Glomerular endothelial cell (primary cell): ENCODE data around the gene RELN. TPM values are rescaled to one million over a fixed set of nuclear protein-coding genes. Genes with fewer than 3 reads are reported as not detected.
"Not testable (repeated sequence)": the region's sequence is repeated elsewhere in the genome, so short reads cannot be mapped to it uniquely, and the experiment has no call there.

Experiments used
- DNase-seq: peaks from one replicate; pipeline ENCODE4 v3.0.0-alpha.2; 2011; ENCODE audit warnings: low read depth, low spot score; ENCODE audit errors: extremely low read depth
- total RNA-seq: library from RNA; depleted of rRNA; stranded (reverse); fragments of >200 nt; gene quantifications from 2 replicates; pipeline ENCODE4 v1.2.3, GENCODE V29; 2015

Gene RELN
- total RNA-seq, 1 donor from 2014 or later = 8.1 TPM

GRCh38 chr7:103947026-103947655 lies 42.3 kb downstream of the RELN start:
- DNase-seq = no peak

GRCh38 chr7:103944230-103944900 lies 45.1 kb downstream of the RELN start:
- no peak for DNase-seq

GRCh38 chr7:103941976-103942375 lies 47.5 kb downstream of the RELN start:
- no peak for DNase-seq

GRCh38 chr7:103940382-103941268 lies 48.8 kb downstream of the RELN start:
- DNase-seq = no peak

- DNase-seq = no peak
Measured at GRCh38 chr7:103937680-103938079, 51.8 kb downstream of the RELN start.

GRCh38 chr7:103936558-103936957 lies 52.9 kb downstream of the RELN start:
- no peak for DNase-seq

GRCh38 chr7:103934508-103934907 lies 55.0 kb downstream of the RELN start:
- no peak for DNase-seq

GRCh38 chr7:103932389-103932788 lies 57.1 kb downstream of the RELN start:
- no peak for DNase-seq

GRCh38 chr7:103929901-103930311 lies 59.6 kb downstream of the RELN start:
- DNase-seq = no peak

GRCh38 chr7:103928581-103928980 lies 60.9 kb downstream of the RELN start:
- DNase-seq = no peak

- no peak for DNase-seq
Measured at GRCh38 chr7:103924184-103924583, 65.3 kb downstream of the RELN start.

GRCh38 chr7:103922407-103922806 lies 67.1 kb downstream of the RELN start:
- DNase-seq = no peak

GRCh38 chr7:103921692-103922091 lies 67.8 kb downstream of the RELN start:
- DNase-seq = no peak

- DNase-seq = no peak
Measured at GRCh38 chr7:103919272-103919868, 70.1 kb downstream of the RELN start.

GRCh38 chr7:103918631-103919271 lies 70.7 kb downstream of the RELN start:
- DNase-seq = no peak

GRCh38 chr7:103915680-103916357 lies 73.6 kb downstream of the RELN start:
- DNase-seq = no peak

GRCh38 chr7:103914147-103914899 lies 75.1 kb downstream of the RELN start:
- DNase-seq = no peak

GRCh38 chr7:103912891-103913605 lies 76.4 kb downstream of the RELN start:
- DNase-seq = no peak

- DNase-seq = not testable (repeated sequence)
Measured at GRCh38 chr7:103911015-103911414, 78.4 kb downstream of the RELN start.
